Stimulated activated CD8-positive, alpha-beta memory T cell treated with anti-CD3 and anti-CD28 coated beads, Interleukin-15, amount 100 ng/mL, for 4 hours (primary cell): ENCODE results near the gene CCDC92.

Experiments used
- DNase-seq, 2 donors: peaks; one replicate each; pipeline ENCODE4 v3.0.0-alpha.2; 2020; ENCODE audit warnings: low read depth in 2 of 2

CCDC92 gene

DNA sequence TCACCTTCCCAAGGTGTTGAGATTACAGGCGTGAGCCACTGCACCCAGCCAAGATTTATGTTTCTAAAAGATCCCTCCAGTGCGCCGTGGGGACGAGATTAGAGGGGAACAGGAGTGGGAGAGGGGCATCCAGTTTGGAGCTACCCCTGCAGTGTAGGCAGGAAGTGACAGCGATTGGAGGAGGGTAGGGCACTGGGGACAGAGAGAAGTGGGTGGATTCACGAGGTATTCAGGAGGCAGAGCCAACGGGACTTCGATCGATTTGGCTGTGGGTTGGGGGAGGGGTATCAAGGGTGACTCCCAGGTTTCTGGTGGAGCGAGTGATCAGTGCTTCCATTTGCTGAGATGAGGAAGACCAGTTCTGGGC lies 82.1 kb downstream of the CCDC92 start:
- DNase-seq = no peak

DNA sequence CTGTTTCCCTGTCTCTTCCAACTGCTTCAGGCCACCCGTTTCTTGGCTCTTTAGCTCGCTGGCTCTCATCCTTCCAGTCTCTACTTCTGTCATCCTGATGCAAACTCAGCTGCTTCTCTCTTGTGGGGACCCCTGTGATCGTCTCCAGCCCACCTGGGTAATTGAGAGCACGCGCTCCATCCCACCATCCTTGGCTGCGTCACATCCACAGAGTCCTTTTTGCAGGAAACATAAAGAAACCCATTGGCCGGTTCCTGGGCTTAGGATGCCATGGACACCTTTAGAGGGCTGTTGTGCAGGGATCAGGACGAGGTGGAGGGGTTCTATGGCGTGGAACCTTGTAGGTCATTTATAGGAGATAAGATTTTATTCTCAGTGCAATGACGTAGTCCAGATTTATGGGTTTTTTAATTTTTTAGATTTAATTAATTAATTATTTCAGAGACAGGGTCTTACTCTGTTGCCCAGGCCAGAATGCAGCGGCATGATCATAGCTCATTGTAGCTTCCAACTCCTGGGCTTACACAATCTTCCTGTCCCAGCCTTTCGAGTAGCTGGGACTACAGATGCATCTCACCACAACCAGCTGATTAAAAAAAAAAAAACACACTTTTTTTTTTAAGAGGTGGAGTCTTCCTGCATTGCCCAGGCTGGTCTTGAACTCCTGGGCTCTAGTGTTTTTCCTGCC lies 82.6 kb downstream of the CCDC92 start:
- no peak for DNase-seq

DNA sequence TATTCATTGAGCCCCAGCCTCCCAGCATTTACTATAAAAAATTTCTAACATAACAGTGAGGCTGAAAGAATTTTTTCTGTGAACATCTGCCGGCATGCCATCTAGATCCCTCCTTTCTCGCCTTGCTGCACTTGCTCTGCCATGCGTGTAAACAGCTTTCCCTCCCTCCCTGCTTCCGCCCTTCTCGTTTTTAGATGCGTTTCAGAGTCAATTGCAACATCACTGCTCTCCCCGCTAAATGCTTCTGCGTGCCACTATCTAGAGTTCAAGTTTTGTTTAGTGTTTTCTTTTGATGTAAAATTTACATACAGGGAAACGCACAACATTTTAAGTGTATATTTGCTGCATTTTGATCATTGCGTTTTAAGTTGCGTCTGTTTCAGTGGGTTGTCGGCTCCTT lies 83.6 kb downstream of the CCDC92 start:
- no peak for DNase-seq

DNA sequence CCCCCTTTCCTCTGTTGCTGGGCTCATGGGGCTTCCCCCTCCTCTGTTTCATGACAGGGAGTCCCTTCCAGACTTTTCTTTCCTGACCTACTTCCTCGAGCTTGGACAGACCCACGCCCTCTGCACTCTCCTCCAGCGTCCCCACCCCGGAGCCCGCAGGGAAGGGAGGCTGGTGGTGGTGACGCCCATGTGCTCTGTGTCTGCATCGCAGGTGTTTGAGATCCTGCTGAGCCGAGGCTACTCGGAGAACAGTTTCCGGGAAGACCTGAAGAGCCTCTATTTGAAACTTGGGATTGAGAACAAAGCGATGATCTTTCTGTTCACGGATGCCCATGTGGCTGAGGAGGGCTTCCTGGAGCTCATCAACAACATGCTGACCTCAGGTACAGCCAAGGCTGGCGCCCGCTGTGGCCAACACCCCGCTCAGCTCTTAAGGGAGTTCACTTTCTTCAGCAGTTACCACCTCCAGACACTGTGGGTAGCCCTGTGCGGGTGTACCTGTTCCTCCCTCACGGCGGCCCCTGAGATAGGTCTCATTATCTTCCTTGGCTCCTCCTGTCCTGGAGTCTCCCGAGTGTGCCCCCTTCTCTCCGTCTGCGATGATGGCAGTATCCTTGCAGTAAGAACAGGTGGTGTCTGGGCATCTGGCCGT lies 85.6 kb downstream of the CCDC92 start:
- DNase-seq = no peak

DNA sequence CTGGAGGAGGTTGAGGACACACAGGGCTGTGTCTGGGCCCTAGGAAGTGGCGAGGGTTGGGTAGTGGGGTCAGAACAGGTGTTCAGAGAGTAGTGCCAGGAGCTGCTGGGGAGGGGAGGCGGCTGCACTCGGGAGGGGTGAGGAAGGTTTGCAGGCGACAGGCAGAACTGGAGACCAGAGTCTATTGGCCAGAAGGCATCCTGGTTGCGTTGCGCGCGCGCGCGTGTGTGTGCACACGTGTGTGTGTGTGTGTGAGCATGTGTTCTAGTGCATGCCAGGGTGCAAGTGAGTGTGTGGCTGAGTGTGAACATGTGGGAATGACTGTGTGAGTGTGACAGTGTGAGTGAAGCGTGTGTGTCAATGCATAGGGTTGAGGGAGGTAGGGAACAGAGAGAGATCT lies 86.4 kb downstream of the CCDC92 start:
- no peak for DNase-seq
